Loucy (cell line): ENCODE results near the gene LDLRAD4.

ENCODE experiments used
- H2AFZ ChIP-seq: fragments of 200-600 bp; sonication (generic); 2 replicates; pipeline ENCODE4 v1.6.0; 2016; ENCODE audit warnings: antibody characterized with exemption, mild to moderate bottlenecking, low read length, moderate library complexity
- H3F3A ChIP-seq: fragments of 200-600 bp; 2 replicates; pipeline ENCODE4 v1.6.0; 2016; ENCODE audit warnings: antibody characterized with exemption, low read depth, mild to moderate bottlenecking
- H3K27me3 ChIP-seq: fragments of 200-600 bp; sonication (generic); 2 replicates; pipeline ENCODE4 v1.6.1; 2014; ENCODE audit warnings: low read length, mild to moderate bottlenecking; ENCODE audit not compliant: insufficient read depth, poor library complexity, severe bottlenecking
- H3K36me3 ChIP-seq: fragments of 200-600 bp; sonication (generic); 2 replicates; pipeline ENCODE4 v1.6.1; 2016; ENCODE audit warnings: low read length; ENCODE audit not compliant: insufficient read depth
- H3K4me1 ChIP-seq: fragments of 200-600 bp; sonication (generic); 2 replicates; pipeline ENCODE4 v1.5.1; 2014; ENCODE audit warnings: low read length, mild to moderate bottlenecking; ENCODE audit not compliant: insufficient read depth, poor library complexity, severe bottlenecking
- H3K4me2 ChIP-seq: fragments of 200-600 bp; sonication (generic); 2 replicates; pipeline ENCODE4 v1.6.0; 2014; ENCODE audit warnings: antibody characterized with exemption, low read length, low read depth, mild to moderate bottlenecking; ENCODE audit not compliant: poor library complexity, severe bottlenecking
- H3K4me3 ChIP-seq: fragments of 200-600 bp; sonication (generic); 2 replicates; pipeline ENCODE4 v1.5.1; 2014; ENCODE audit warnings: low read length, mild to moderate bottlenecking, mixed read lengths; ENCODE audit not compliant: poor library complexity, severe bottlenecking
- H3K79me2 ChIP-seq: fragments of 200-600 bp; sonication (generic); 2 replicates; pipeline ENCODE4 v1.6.1; 2014; ENCODE audit warnings: low read length; ENCODE audit not compliant: insufficient read depth
- H3K9ac ChIP-seq: fragments of 200-600 bp; sonication (generic); 2 replicates; pipeline ENCODE4 v1.6.0; 2014; ENCODE audit warnings: mild to moderate bottlenecking, low read depth, low read length, moderate library complexity; ENCODE audit not compliant: poor library complexity, severe bottlenecking
- H3K9me2 ChIP-seq: fragments of 200-600 bp; sonication (generic); replicated peaks from 2 replicates; pipeline ENCODE4 v1.6.1; 2016; ENCODE audit warnings: low read depth, low read length, mixed read lengths
- H3K9me3 ChIP-seq: fragments of 200-600 bp; sonication (generic); 2 replicates; pipeline ENCODE4 v1.6.1; 2014; ENCODE audit warnings: mild to moderate bottlenecking, antibody characterized with exemption, low read length, low read depth; ENCODE audit not compliant: insufficient read depth
- H4K20me1 ChIP-seq: fragments of 200-600 bp; sonication (generic); 2 replicates; pipeline ENCODE4 v1.6.0; 2014; ENCODE audit warnings: antibody characterized with exemption, low read length, mild to moderate bottlenecking; ENCODE audit not compliant: insufficient read depth, poor library complexity, severe bottlenecking
- CTCF ChIP-seq: fragments of 200-600 bp; sonication (generic); conservative IDR thresholded peaks from 2 replicates; pipeline ENCODE4 v1.5.1; 2014; ENCODE audit warnings: mild to moderate bottlenecking, antibody characterized with exemption, low read length
- EZH2phosphoT487 ChIP-seq: fragments of 200-600 bp; IDR thresholded peaks from 2 replicates; pipeline ENCODE4 v1.6.1; 2018; ENCODE audit warnings: antibody characterized with exemption, mild to moderate bottlenecking, moderate library complexity, borderline replicate concordance

The LDLRAD4 gene

GRCh38 chr18:13246121-13246520, 27.6 kb downstream of the LDLRAD4 start:
- Histone ChIP-seq H3K9me2 (no peaks in the 10 kb centered on the region), H3K4me3 (no peak overlapping the region), H3K36me3 (no peaks in the 10 kb centered on the region; the same call in 1 of the 2 replicates), H3F3A (no peaks in the 10 kb centered on the region), H3K9ac (no peak overlapping the region), H3K79me2 (peaks cover 30% of the 10 kb centered on the region; the same call in 1 of the 2 replicates), H4K20me1 (no peaks in the 10 kb centered on the region), H2AFZ (no peak overlapping the region), H3K4me2 (no peak overlapping the region), H3K27me3 (no peaks in the 10 kb centered on the region), H3K9me3 (no peaks in the 10 kb centered on the region), H3K4me1 (no peaks in the 10 kb centered on the region)
- TF ChIP-seq EZH2phosphoT487 = no peak
- TF ChIP-seq CTCF = no peak

GRCh38 chr18:13246591-13246990, 28.0 kb downstream of the LDLRAD4 start:
- no peaks in the 10 kb centered on the region for H4K20me1 ChIP-seq
- H3K79me2 ChIP-seq = peaks cover 28% of the 10 kb centered on the region; the same call in 1 of the 2 replicates

GRCh38 chr18:13247506-13247905, 28.9 kb downstream of the LDLRAD4 start:
- H3K36me3 ChIP-seq = no peaks in the 10 kb centered on the region; the same call in 1 of the 2 replicates
- TF ChIP-seq EZH2phosphoT487 (no peak), CTCF (no peak)
- no peak overlapping the region for H2AFZ ChIP-seq
- no peak overlapping the region for H3K4me3 ChIP-seq
- no peaks in the 10 kb centered on the region for H3K4me1 ChIP-seq
- no peaks in the 10 kb centered on the region for H3K27me3 ChIP-seq
- H4K20me1 ChIP-seq = no peaks in the 10 kb centered on the region
- no peak overlapping the region for H3K4me2 ChIP-seq
- no peaks in the 10 kb centered on the region for H3F3A ChIP-seq
- H3K9ac ChIP-seq = no peak overlapping the region
- no peaks in the 10 kb centered on the region for H3K9me3 ChIP-seq
- peaks cover 26% of the 10 kb centered on the region; the same call in 1 of the 2 replicates for H3K79me2 ChIP-seq
- no peaks in the 10 kb centered on the region for H3K9me2 ChIP-seq

More at GRCh38 chr18:13246591-13246990, 28.0 kb downstream of the LDLRAD4 start:
- Histone ChIP-seq H3K9me3 (no peaks in the 10 kb centered on the region), H3F3A (no peaks in the 10 kb centered on the region), H3K4me3 (no peak overlapping the region), H2AFZ (no peak overlapping the region), H3K36me3 (no peaks in the 10 kb centered on the region; the same call in 1 of the 2 replicates), H3K9me2 (no peaks in the 10 kb centered on the region), H3K4me1 (no peaks in the 10 kb centered on the region), H3K27me3 (no peaks in the 10 kb centered on the region), H3K4me2 (no peak overlapping the region), H3K9ac (no peak overlapping the region)
- TF ChIP-seq EZH2phosphoT487 = no peak
- no peak for TF ChIP-seq CTCF
